Endothelial cell of umbilical vein (primary cell): ENCODE results near the gene EXOC6B. TPM values are rescaled to one million over a fixed set of nuclear protein-coding genes. Genes with fewer than 3 reads are reported as not detected.

Experiments used
- BruUV-seq: library from RNA; stranded (reverse); fragments of 400-500 nt; replicated peaks from 2 replicates; lab custom pipeline; 2021; lab: Mats Ljungman, UMichigan
- CTCF ChIA-PET: fragments of 300-600, 350-600 bp; sonication (Branson Sonifier 250); formaldehyde crosslinking; loops from one replicate; lab custom pipeline; 2021; ENCODE audit warnings: antibody characterized with exemption, inconsistent platforms; lab: Charles Lee
- POLR2A ChIA-PET: fragments of 300-600, 350-600 bp; sonication (Branson Sonifier 250); formaldehyde crosslinking; loops from one replicate; lab custom pipeline; 2021; ENCODE audit warnings: antibody characterized with exemption, inconsistent platforms; lab: Charles Lee
- DNase-seq: peaks from one replicate; pipeline ENCODE4 v3.0.0-alpha.2; 2011; ENCODE audit warnings: low read depth, low spot score
- FAIRE-seq: peaks from 2 replicates; lab custom pipeline; 2011; peaks lifted over from hg19 to GRCh38; lab: Jason Lieb, UNC
- H2AFZ ChIP-seq: 2 replicates; pipeline ENCODE4 v1.6.0; 2012; ENCODE audit warnings: low read depth, low read length, control low read depth, inconsistent platforms
- H3K27ac ChIP-seq: 2 replicates; pipeline ENCODE4 v1.5.1; 2011; ENCODE audit warnings: low read depth, mild to moderate bottlenecking, control low read depth, low read length, moderate library complexity; ENCODE audit not compliant: insufficient read depth
- H3K27me3 ChIP-seq, 2 experiments: 2 replicates each; pipeline versions ENCODE4 v1.6.0 to v1.6.1; 2011; ENCODE audit warnings: low read length in 2 of 2, mixed read lengths in 1 of 2; ENCODE audit not compliant: control insufficient read depth in 2 of 2, insufficient read depth in 2 of 2
- H3K36me3 ChIP-seq, 2 experiments: 2 replicates in 1 of 2; 3 replicates in 1 of 2; pipeline ENCODE4 v1.5.1; 2011; ENCODE audit warnings: low read length in 2 of 2, mild to moderate bottlenecking in 1 of 2, moderate library complexity in 1 of 2; ENCODE audit not compliant: control insufficient read depth in 2 of 2, insufficient read depth in 2 of 2; ENCODE audit errors: extremely low read depth in 1 of 2
- H3K4me1 ChIP-seq: 3 replicates; pipeline ENCODE4 v1.5.1; 2011; ENCODE audit warnings: mild to moderate bottlenecking, low read length; ENCODE audit not compliant: control insufficient read depth, insufficient read depth; ENCODE audit errors: extremely low read depth
- H3K4me2 ChIP-seq: 2 replicates; pipeline ENCODE4 v1.6.1; 2011; ENCODE audit warnings: low read length, control low read depth, mixed read lengths; ENCODE audit not compliant: insufficient read depth
- H3K4me3 ChIP-seq, 3 experiments: fragments of 200-600 bp in 1 of 3; sonication (generic), shearing (Covaris generic) in 1 of 3; replicated peaks in 1 of 3; 2 replicates each; pipeline ENCODE4 v1.5.1; 2011 to 2016; ENCODE audit warnings: control low read depth in 3 of 3, low read length in 3 of 3, mild to moderate bottlenecking in 2 of 3, inconsistent platforms in 1 of 3, low read depth in 1 of 3, moderate library complexity in 1 of 3; ENCODE audit not compliant: insufficient read depth in 1 of 3
- H3K79me2 ChIP-seq: 2 replicates; pipeline ENCODE4 v1.6.0; 2012; ENCODE audit warnings: low read length, inconsistent platforms; ENCODE audit not compliant: control insufficient read depth, insufficient read depth
- H3K9ac ChIP-seq: replicated peaks from 2 replicates; pipeline ENCODE3; 2011; ENCODE audit warnings: low read length, control low read depth; ENCODE audit not compliant: insufficient read depth; ENCODE audit errors: extremely low read depth
- H3K9me1 ChIP-seq: replicated peaks from 3 replicates; pipeline ENCODE4 v1.6.0; 2011; ENCODE audit warnings: mild to moderate bottlenecking, low read length; ENCODE audit not compliant: control insufficient read depth, insufficient read depth; ENCODE audit errors: extremely low read depth
- H3K9me3 ChIP-seq: replicated peaks from 2 replicates; pipeline ENCODE4 v1.5.1; 2012; ENCODE audit warnings: low read length, inconsistent platforms; ENCODE audit not compliant: control insufficient read depth, insufficient read depth
- H4K20me1 ChIP-seq: replicated peaks from 2 replicates; pipeline ENCODE3; 2011; ENCODE audit warnings: mild to moderate bottlenecking, low read length; ENCODE audit not compliant: control insufficient read depth, insufficient read depth; ENCODE audit errors: extremely low read depth
- CTCF ChIP-seq, 2 donors: IDR thresholded peaks; 1 replicate in 1 of 2; 2 replicates in 1 of 2; pipeline ENCODE4 v1.5.1; 2011; ENCODE audit warnings: low read length in 2 of 2, mild to moderate bottlenecking in 2 of 2, moderate library complexity in 2 of 2, control low read depth in 1 of 2, inconsistent platforms in 1 of 2, low read depth in 1 of 2; ENCODE audit not compliant: insufficient read depth in 1 of 2; ENCODE audit errors: extremely low read depth in 1 of 2
- EZH2 ChIP-seq: IDR thresholded peaks from 2 replicates; pipeline ENCODE4 v1.6.1; 2012; ENCODE audit warnings: borderline replicate concordance, low read depth, mild to moderate bottlenecking, moderate library complexity, low read length, inconsistent platforms; ENCODE audit not compliant: severe bottlenecking
- FOS ChIP-seq: IDR thresholded peaks from 2 replicates; pipeline ENCODE4 v1.6.1; 2011; ENCODE audit warnings: mild to moderate bottlenecking, low read length, moderate library complexity, borderline replicate concordance; ENCODE audit not compliant: insufficient read depth
- GATA2 ChIP-seq: IDR thresholded peaks from 2 replicates; pipeline ENCODE4 v1.7.0; 2011; ENCODE audit warnings: low read depth, mild to moderate bottlenecking, moderate library complexity, mixed read lengths, low read length; ENCODE audit not compliant: insufficient read length, insufficient read depth
- JUN ChIP-seq: IDR thresholded peaks from 2 replicates; pipeline ENCODE4 v1.6.1; 2011; ENCODE audit warnings: borderline replicate concordance, low read depth; ENCODE audit not compliant: insufficient read length, insufficient read depth
- MAX ChIP-seq: IDR thresholded peaks from 2 replicates; pipeline ENCODE4 v1.6.1; 2011; ENCODE audit not compliant: insufficient read depth, insufficient read length
- MYC ChIP-seq: IDR thresholded peaks from one replicate; pipeline ENCODE4 v1.6.1; 2011; ENCODE audit warnings: mild to moderate bottlenecking, low read depth, low read length
- POLR2A ChIP-seq: IDR thresholded peaks from 2 replicates; pipeline ENCODE4 v1.6.1; 2012; ENCODE audit warnings: low read depth, mild to moderate bottlenecking, control low read depth, low read length
- POLR2AphosphoS5 ChIP-seq: IDR thresholded peaks from 2 replicates; pipeline ENCODE4 v1.6.1; 2012; ENCODE audit warnings: low read depth, mild to moderate bottlenecking, control low read depth, low read length, moderate library complexity; ENCODE audit not compliant: insufficient read depth
- dilution Hi-C: fragments of 300-500 bp; cut with MboI; formaldehyde crosslinking; loops from one replicate; pipeline ENCODE4 v1.15.0; 2019; ENCODE audit warnings: low sequenced_read_pairs; ENCODE audit not compliant: extremely low pct_ligation_motif_present
- intact Hi-C: fragments of 100-400 bp; cut with micrococcal nuclease; formaldehyde crosslinking; loops from one replicate; pipeline ENCODE4 v1.10.0; 2022
- polyA plus RNA-seq, 4 experiments: library from polyadenylated mRNA; depleted of rRNA in 3 of 4; stranded (reverse) in 3 of 4; unstranded in 1 of 4; fragments of >200 nt; gene quantifications; 2 replicates each; pipeline versions ENCODE4 v1.2.1 to v1.2.3, GENCODE V29; 2011 to 2012; ENCODE audit warnings: missing spikeins in 1 of 4
- total RNA-seq: library from RNA; stranded (reverse); gene quantifications from 2 replicates; pipeline ENCODE4 v1.2.3, GENCODE V29; 2021

The EXOC6B gene
- total and polyA plus RNA-seq, 2 donors (not counting 3 experiments of a cell fraction or from before 2014, with no cell fraction given), result 10.8 to 34.8 TPM

GRCh38 chr2:72254831-72255451 is 570.9 kb downstream of the EXOC6B start:
- no peaks in the 10 kb centered on the region for H4K20me1 ChIP-seq
- POLR2A ChIA-PET, result no interaction called here
- H3K4me3 ChIP-seq, result no peak overlapping the region
- CTCF ChIA-PET, result interaction anchor here (1.4 kb wide), 1 partner anchor 8 kb away, joined by 4 read pairs; no protein-coding TSS in a partner anchor
- H3K79me2 ChIP-seq, result no peaks in the 10 kb centered on the region
- H3K9ac ChIP-seq, result no peak overlapping the region
- intact Hi-C loops, result no loop called here
- H3K9me3 ChIP-seq, result no peaks in the 10 kb centered on the region
- dilution Hi-C loops, result no loop called here
- no peaks in the 10 kb centered on the region for H3K4me1 ChIP-seq
- DNase-seq (no peak), FAIRE-seq (no peak)
- H3K27ac ChIP-seq, result no peak overlapping the region
- H2AFZ ChIP-seq, result no peak overlapping the region
- H3K9me1 ChIP-seq, result no peaks in the 10 kb centered on the region
- TF ChIP-seq CTCF (IDR thresholded peaks at IDR 0.05; ENCODE audit: extremely low read depth in 1 of 2, insufficient read depth in 1 of 2, low read depth in 1 of 2, low read length in 2 of 2) (no peak), MAX (no peak), MYC (no peak), EZH2 (no peak), GATA2 (no peak), POLR2A (no peak), POLR2AphosphoS5 (no peak), FOS (no peak), JUN (no peak)
- H3K27me3 ChIP-seq, result no peaks in the 10 kb centered on the region
- no TSS peak for BruUV-seq
- H3K4me2 ChIP-seq, result no peak overlapping the region
- no peaks in the 10 kb centered on the region for H3K36me3 ChIP-seq
